K562 (cell line): ENCODE data around the gene TEX54. TPM values are rescaled to one million over a fixed set of nuclear protein-coding genes. Genes with fewer than 3 reads are reported as not detected.

Experiments
- CHD4 ChIP-seq: fragments of 200-600 bp; sonication (generic); IDR thresholded peaks from 3 replicates; pipeline ENCODE4 v1.6.1; 2012; ENCODE audit warnings: low read depth, mild to moderate bottlenecking, mixed read lengths, low read length, inconsistent platforms; ENCODE audit not compliant: insufficient read depth, insufficient replicate concordance, poor library complexity, severe bottlenecking
- EZH2 ChIP-seq: IDR thresholded peaks from 2 replicates; pipeline ENCODE4 v1.6.1; 2012; ENCODE audit warnings: low read depth, mild to moderate bottlenecking, inconsistent platforms, low read length, borderline replicate concordance
- IFI16 ChIP-seq: fragments of 250-450 bp; sonication (Bioruptor Pico); IDR thresholded peaks from 2 replicates; pipeline ENCODE4 v2.1.2; 2022; ENCODE audit warnings: mild to moderate bottlenecking, inconsistent platforms
- PHTF2 ChIP-seq: fragments of 250-450 bp; sonication (Bioruptor Pico); IDR thresholded peaks from 2 replicates; pipeline ENCODE4 v1.5.0; 2021; ENCODE audit warnings: mild to moderate bottlenecking
- ZBTB40 ChIP-seq, 2 experiments: fragments of 450-650 bp in 1 of 2; sonication (generic) in 1 of 2; formaldehyde crosslinking in 1 of 2; IDR thresholded peaks; 2 replicates each; pipeline versions ENCODE4 v1.7.1 to v1.9.0; 2016 to 2022; ENCODE audit warnings: inconsistent platforms in 1 of 2, mild to moderate bottlenecking in 1 of 2, missing genetic modification reagents in 1 of 2
- ZNF140 ChIP-seq: fragments of 250-450 bp; sonication (Bioruptor Pico); IDR thresholded peaks from 2 replicates; pipeline ENCODE4 v1.8.0; 2021; ENCODE audit warnings: moderate library complexity, mild to moderate bottlenecking, inconsistent platforms
- polyA plus RNA-seq, 8 experiments: library from polyadenylated mRNA; depleted of rRNA in 4 of 8; stranded (reverse) in 5 of 8; unstranded in 3 of 8; fragments of >200 nt; fragmentation: Nextera tagmentation in 2 of 8; fragmentation: Illumina TruSeq in 1 of 8; extraction: Ambion mirVana in 2 of 8; extraction: Trizol in 1 of 8; gene quantifications; 2 replicates each; pipeline versions ENCODE4 v1.2.1 to v1.2.3, GENCODE V29; 2011 to 2014; ENCODE audit warnings: inconsistent platforms in 1 of 8, missing spikeins in 1 of 8
- total RNA-seq, 7 experiments: library from RNA; depleted of rRNA in 6 of 7; stranded (reverse); fragments of >200 nt in 6 of 7; fragmentation: Illumina TruSeq in 2 of 7; extraction: Trizol in 2 of 7; gene quantifications; 2 replicates each; pipeline versions ENCODE4 v1.2.1 to v1.2.3, GENCODE V29; 2011 to 2021; ENCODE audit warnings: low replicate concordance in 1 of 7
- TF ChIP-seq, protein P1 (sequence below): fragments of 250-450 bp; sonication (Bioruptor Pico); IDR thresholded peaks from 2 replicates; pipeline ENCODE4 v1.4.0; 2020; ENCODE audit warnings: borderline replicate concordance

TEX54 gene
- total and polyA plus RNA-seq, 9 of the 15 experiments (the other 6 are each of a cell fraction or from before 2014, with no cell fraction given): not detected

- no peak for TF ChIP-seq IFI16 (CRISPR knock-in tag)
- no peak for TF ChIP-seq CHD4
- peak; percentile 95 for TF ChIP-seq ZBTB40 (IDR thresholded peaks at IDR 0.05)
- TF ChIP-seq ZBTB40 (CRISPR knock-in tag; IDR thresholded peaks at IDR 0.05): no peak
- no peak for TF ChIP-seq ZNF140
- TF ChIP-seq EZH2: no peak
- TF ChIP-seq PHTF2: peak; percentile 76; the same call in 1 of the 2 replicates
- TF ChIP-seq, protein P1, sequence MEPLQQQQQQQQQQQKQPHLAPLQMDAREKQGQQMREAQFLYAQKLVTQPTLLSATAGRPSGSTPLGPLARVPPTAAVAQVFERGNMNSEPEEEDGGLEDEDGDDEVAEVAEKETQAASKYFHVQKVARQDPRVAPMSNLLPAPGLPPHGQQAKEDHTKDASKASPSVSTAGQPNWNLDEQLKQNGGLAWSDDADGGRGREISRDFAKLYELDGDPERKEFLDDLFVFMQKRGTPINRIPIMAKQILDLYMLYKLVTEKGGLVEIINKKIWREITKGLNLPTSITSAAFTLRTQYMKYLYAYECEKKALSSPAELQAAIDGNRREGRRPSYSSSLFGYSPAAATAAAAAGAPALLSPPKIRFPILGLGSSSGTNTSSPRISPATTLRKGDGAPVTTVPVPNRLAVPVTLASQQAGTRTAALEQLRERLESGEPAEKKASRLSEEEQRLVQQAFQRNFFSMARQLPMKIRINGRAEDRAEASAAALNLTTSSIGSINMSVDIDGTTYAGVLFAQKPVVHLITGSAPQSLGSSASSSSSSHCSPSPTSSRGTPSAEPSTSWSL (CRISPR knock-in tag): no peak
Measured at GRCh38 chr11:62787005-62787759, 45.5 kb downstream of the TEX54 start, which contains the start of gene TMEM179B (continued).
